ENCODE results near the gene CADPS. TPM values are rescaled to one million over a fixed set of nuclear protein-coding genes. Genes with fewer than 3 reads are reported as not detected.

CADPS gene
- total RNA-seq, 1 donor: 3.7 TPM

DNA sequence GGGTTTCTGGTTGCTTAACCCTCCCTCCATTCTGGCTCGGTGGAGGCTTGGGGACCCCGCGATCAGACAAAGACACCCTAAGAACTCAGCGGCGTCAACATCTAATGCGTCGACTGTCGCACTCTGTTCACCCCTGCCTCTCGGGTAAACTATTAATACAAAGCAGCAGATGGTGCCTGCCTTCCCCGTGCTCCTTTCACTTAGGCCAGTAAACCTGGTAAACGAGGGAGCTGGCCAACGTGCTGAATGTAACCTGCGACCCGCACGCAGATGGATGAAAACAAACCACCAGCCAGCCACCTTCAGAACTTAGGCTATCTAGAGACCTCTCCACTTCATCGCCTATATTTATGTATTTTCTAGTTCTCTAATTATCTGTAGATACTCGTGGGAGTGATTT is 848 bp upstream of the CADPS start:
- DNase-seq (ENCODE audit: low read depth): peak; percentile 22
- TF ChIP-seq CTCF (IDR thresholded peaks at IDR 0.05; ENCODE audit: insufficient read depth, low read length): no peak
- no peak overlapping the region for H3K4me3 ChIP-seq (ENCODE audit: low read depth, low read length)

GRCh38 chr3:62875558-62876002 is 364 bp upstream of the CADPS start:
- no peak for DNase-seq (ENCODE audit: low read depth)
- H3K4me3 ChIP-seq (ENCODE audit: low read depth, low read length): no peak overlapping the region
- TF ChIP-seq CTCF (IDR thresholded peaks at IDR 0.05; ENCODE audit: insufficient read depth, low read length): no peak

- DNase-seq (ENCODE audit: low read depth): no peak
- TF ChIP-seq CTCF (IDR thresholded peaks at IDR 0.05; ENCODE audit: insufficient read depth, low read length): no peak
- H3K4me3 ChIP-seq (ENCODE audit: low read depth, low read length): no peak overlapping the region
Measured at GRCh38 chr3:62873761-62874710, 1.2 kb downstream of the CADPS start.

DNA sequence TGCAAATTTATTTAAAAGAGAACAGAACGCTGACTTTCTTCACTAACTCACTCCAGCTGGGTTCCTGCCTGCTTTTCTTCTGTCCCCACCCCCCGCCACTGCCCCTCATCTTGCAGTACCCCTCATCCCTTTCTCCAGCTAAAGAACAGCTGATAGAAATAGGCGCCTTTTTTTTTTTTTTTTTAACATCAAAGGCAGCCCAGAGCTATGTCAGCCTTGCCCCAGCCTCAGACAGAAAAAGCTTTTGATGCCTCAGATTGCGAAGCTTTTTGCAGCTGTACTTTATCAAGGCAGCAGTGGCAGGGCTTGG is 1.8 kb downstream of the CADPS start:
- TF ChIP-seq CTCF (IDR thresholded peaks at IDR 0.05; ENCODE audit: insufficient read depth, low read length): no peak
- no peak for DNase-seq (ENCODE audit: low read depth)
- H3K4me3 ChIP-seq (ENCODE audit: low read depth, low read length): no peak overlapping the region

DNA sequence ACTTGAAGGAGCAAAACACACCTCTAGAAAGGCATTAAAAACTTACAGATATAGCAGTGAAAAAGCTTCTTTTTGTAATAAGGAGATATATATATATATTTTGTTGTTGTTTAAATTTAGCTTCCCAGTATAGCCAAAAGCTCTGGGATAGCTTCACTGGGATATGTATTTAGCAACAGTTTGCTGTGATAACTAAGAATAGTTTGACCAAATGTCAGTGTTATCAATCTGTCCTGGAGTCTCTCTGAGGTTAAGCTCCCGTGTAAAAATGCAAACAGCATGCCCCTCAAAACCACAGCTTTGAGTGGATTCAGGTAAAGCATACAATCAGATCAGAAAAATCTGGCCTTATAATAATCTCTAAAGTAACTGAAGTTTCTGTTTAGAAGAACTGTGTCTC is 2.9 kb downstream of the CADPS start:
- no peak for TF ChIP-seq CTCF (IDR thresholded peaks at IDR 0.05; ENCODE audit: insufficient read depth, low read length)
- H3K4me3 ChIP-seq (ENCODE audit: low read depth, low read length): no peak overlapping the region
- no peak for DNase-seq (ENCODE audit: low read depth)

DNA sequence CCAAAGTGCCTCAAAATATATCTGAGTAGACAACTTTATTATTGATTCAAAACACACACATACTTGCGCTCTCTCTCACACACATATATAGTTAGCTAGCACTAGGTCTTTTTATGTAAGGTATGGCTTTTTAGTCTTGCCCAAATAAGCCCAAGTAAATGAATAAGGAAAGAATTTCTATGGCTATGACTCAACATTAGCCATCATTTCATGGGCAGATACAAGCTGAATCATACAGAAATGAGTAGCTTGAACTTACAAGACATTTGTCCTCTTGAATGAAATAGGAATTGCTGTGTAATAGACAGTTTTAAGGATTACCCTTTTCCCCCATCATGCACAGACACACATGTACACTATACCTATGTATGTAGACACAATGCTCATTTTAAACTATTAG is 4.9 kb downstream of the CADPS start:
- H3K4me3 ChIP-seq (ENCODE audit: low read depth, low read length): no peak overlapping the region
- DNase-seq (ENCODE audit: low read depth): peak; percentile 1
- no peak for TF ChIP-seq CTCF (IDR thresholded peaks at IDR 0.05; ENCODE audit: insufficient read depth, low read length)

Measured in fibroblast of the aortic adventitia (primary cell).